ENCODE measurements around the gene HS3ST6.
"Not testable (repeated sequence)": the region's sequence is repeated elsewhere in the genome, so short reads cannot be mapped to it uniquely, and the experiment has no call there.

The HS3ST6 gene

DNA sequence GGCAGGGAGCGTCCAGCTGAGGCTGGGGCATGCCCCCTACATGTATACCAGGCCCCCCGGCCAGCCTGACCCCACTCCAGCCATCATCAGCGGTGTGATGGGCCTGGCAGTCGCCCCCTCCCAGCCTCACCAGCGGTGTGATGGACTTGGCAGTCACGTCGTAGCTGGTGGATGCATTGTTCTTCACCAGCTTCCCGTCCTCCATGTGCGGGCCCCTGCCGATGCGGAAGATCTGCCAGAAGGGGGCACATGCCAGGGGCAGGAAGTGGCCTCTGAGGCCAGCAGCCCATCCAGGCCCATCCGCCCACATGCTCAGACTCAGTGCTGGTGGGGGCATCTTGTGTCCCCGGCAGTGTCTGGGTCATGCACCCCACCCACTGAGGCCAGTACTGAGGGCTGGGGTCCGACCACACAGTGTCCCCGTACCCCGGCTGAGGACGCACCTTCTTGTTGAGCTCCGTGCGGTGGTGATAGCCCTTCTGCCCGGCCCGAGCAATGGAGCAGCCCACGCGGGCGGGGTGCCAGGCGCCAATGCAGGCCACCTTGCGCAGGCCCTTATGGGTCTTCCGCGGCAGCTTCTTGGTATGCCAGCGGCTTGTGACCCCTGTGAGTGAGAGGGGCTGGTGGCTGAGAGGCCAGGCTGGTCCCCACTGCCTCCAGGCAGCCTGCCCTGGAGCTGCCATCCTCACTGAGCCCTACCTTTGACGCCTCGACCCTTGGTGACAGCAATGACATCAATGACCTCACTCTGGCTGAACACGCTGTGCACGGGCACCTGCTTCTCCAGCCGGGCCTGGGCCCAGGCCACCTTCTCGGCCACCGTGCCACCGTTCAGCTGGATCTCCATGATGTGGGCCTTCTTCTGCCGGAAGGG is 28.5 kb upstream of the HS3ST6 start:
- DNase-seq (ENCODE audit: low read depth in 2 of 2), result no peak

DNA sequence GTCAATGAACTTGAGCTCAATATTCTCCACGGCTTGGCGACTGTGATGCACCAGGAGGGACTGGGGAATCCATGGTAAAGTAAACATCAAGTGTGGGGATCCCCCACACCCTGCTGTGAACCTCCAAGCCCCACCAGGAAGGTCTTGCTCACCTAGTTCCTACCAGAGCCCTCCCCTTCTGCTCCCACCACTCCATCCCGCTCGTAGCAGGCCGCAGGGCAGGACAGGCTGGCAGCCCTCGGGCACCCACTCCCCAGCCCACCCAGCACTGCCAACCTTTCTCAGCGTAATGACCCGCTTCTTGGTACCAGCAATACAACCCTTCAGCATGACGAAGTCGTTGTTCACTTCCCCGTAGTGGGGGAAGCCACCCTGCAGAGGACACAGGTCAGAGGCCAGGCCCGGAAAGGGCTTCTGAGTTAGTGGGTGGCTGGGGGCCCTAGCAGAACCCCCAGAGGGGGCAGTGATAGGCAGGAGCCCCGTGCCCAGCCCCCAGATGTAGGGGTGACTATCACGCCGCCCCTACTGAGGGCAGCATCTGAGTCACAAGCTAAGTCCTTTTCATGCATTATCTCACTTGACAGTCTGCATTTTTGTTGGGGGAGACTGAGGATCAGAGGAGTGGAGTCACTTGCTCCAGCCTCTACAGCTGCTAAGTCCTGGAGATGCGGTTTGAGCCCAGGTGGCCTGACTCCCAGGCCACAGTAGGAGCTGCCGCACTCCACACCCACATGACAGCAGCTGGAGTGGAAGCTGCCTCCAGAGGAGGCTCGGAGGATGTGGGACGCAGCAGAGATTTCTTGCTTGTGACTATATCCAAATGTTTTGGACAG is 27.6 kb upstream of the HS3ST6 start:
- DNase-seq (ENCODE audit: low read depth in 2 of 2), result no peak

DNA sequence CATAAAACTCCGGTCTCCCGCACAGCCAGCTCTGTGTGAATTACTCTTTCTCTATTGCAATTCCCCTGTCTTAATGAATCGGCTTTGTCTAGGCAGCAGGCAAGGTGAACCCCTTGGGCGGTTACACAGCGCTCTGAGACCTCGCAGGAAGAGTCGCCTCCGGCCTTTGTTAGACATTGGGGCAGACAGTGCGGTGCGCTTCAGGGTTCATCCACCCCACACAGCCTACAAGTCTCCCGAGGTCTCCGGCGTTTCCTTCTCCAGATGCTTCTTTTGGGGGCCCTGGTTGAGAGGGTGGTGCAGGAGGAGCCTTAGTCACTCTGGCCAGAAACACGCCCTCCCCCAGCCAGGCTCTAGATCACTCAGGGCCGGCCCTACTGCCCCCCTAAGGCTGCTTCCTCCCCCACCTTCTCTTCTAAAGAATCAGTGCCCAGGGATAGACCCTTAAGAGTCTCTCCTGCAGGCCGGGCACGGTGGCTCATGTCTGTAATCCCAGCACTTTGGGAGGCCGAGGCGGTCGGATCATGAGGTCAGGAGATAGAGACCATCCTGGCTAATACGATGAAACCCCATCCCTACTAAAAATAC is 26.5 kb upstream of the HS3ST6 start:
- no peak for DNase-seq (ENCODE audit: low read depth in 2 of 2)

DNA sequence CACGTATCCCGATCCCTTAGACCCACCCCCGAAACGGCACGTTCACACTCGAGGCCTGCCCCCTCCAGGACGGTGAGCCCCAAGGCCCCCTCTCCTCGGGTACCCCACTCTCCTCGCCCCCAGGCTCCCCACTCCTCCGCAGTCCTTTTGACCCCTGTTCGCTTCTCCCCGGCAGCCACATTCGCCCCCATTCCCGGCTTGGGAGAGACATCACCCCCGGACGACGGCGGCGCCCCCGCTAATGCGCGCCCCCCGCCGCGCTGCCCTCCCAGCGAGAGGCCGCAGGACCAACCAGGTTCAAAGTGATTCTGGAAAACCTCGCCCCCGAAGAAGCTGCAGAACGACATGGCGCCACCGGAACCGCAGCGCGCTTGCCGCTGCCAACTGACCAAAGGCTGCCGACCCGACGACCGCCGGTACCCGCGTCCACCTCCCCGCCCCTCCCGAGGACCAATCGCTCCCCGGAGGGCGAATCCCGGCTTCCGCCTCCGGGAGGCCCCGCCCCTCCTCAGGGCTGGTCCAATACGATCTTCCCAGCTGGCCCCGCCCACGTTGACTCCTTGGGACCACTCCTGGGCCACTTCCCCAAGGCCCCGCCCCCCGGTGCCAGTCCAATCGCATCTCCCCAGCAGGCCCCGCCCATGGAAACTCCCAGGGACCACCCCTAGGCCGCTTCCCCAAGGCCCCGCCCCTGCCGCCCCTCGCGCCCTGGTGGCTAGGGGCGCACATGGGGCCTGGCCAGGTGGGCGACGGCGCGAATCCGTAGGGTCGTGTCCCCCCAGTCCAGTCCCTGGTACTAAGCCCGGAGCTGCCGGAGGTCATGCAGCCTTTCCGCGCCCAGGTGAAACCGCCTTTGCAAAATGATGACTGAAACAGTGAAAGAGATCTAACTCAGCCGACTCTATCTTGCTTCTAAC is 24.9 kb upstream of the HS3ST6 start, which contains the start of gene MSRB1:
Gene MSRB1 (minus strand): TSS at position 390 of the 917 bp plus-strand sequence. CDS start 43 bp downstream, at position 347.
- DNase-seq (ENCODE audit: low read depth in 2 of 2), result peak; percentile 100

DNA sequence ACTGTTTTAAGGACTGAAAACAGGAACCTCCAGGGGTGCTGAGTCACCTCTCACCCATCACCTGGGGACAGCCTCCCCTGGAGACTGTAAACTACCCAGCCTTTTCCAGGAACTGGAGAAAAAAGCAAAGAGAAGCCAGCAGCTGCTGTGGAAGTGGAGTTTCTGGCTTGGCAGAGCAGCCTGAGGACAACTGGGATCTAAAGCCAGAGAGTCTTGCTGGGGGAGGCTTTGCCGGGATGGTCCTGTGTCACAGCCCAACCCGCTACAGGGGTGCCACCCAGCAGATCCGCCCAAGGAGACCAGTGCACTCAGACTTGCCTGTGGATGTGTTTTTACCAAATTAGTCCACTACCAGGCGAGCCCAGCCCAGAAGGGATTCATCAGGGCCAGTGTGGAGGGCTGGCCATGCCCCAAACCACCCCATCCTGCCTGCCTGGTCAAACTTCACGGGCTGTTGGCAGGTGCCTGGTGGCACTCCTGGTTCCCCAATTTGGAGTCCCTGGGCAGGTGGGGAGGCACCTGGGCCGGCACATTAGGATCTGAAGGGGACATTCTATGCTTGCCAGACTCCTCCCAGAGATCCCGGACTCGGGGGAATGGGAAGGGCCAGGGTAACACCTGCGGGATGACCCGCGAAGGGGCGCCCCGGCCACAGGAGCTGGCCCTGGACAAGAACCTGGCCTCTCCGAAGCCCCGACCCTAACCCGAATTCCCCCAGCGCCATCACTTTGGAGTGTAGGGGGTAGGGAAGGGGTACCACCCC is 24.0 kb upstream of the HS3ST6 start:
- no peak for DNase-seq (ENCODE audit: low read depth in 2 of 2)

DNA sequence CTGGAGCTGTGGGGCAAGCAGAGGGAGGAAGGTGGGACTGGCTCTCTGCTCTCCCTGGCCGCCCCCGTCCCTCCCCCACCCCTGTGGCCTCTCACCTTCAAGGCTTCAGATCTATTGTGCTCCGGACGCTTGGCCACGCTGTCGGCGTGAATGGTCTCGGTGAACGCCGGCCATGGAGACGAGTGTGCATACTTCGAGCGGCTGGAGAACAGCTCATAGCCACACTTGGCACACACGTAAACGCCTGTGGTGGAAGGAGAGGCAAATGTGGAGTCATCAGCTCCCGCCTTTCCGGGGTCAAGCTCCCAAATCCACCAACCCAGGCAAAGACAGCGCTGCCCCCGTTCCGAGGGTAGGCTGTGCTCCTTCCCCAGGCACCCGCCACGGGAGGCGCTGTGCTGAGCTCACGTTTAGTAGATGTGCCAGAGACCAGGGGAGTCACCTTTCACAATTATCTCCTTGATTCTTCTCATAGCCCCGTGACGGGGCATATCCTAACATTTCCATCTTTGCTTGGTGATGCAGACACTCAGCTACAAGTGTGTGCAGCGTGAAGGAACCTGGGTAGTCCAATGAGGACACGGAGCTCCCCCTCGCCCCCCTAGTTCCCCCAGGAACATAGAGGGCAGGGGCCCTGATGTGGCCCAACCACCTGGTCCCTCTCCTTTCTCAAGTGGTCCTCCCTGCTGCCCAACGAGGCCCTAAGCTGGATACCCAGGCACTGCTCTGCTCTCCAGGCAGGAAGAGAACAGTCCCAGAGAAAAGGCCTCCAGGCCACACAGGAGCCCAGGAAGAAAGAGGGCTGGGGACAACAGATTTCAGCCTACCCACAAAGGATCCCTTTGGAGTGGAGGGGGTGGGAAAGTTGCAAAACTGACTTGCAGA is 23.2 kb upstream of the HS3ST6 start:
- DNase-seq (ENCODE audit: low read depth in 2 of 2), result no peak

DNA sequence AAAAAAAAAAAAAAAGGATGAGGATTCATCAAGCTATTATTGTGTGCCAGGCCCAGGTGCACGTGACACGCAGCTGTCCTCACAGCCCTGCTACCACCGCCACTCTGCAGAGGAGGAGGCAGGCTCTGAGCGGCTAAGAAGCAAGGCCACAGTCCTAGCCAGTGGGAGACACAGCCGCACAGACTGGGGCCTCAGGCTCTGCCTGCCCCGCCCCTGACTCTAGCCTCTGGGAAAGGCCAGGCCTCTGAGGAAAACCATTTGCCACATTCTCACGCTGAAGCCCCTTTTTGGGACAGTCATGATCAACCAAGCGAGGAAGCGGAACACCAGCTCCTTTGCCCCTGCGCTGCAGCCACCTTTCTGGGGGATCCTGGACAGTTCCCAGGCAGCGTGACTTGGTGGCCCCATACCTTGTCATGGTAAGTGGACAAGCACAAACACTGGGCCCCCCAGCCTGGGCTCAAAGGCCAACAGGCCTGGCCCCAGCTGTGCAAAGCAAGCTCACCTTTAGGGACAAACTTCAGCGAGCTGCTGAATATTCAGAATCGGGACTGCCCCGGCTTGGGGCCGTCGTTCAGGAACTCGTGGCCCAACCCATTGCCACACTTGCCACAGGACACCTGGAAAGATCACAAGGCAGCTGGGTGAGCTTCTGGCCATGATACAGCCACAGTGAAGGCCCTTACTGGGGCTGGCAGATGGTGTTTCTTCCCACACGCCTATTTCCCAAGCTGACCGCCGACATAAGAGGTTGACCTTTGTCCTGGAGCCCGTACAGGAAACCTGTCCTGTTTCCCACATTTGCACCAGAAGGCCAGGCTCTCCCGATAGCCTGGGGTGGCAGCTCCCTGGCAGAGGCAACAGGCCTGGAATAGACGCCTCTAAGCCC is 22.3 kb upstream of the HS3ST6 start:
- DNase-seq (ENCODE audit: low read depth in 2 of 2), result no peak

DNA sequence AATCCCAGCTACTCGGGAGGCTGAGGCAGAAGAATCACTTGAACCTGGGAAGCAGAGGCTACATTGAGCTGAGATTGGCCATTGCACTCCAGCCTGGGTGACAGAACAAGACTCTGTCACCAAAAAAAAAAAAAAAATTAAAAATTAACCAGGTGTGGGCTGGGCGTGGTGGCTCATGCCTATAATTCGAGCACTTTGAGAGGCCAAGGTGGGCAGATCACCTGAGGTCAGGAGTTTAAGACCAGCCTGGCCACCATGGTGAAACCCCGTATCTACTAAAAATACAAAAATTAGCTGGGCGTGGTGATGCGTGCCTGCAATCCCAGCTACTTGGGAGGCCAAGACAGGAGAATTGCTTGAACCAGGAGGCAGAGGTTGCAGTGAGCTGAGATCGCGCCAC is 21.6 kb upstream of the HS3ST6 start:
- DNase-seq (ENCODE audit: low read depth in 2 of 2), result not testable (repeated sequence)

DNA sequence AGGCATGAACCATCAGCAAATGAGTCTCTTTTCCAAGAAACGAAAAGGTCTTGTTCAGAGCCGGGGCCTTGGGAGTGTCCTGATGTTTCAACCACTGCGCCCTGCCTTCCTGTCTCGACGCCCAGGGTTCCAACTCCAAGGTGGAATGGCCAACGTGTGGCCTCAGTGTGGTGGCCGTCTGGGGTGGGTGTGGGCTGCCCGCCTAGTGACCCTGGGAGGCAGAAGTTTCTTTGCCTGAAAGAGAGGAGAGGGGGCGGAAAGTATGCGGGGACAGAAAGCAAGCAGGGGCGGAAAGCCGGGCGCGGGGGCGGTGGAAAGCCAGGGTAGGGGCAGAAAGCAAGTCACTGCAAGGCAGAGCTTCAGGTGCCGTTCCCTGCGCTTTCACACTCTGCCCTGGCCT is 20.7 kb upstream of the HS3ST6 start:
- DNase-seq (ENCODE audit: low read depth in 2 of 2), result no peak

DNA sequence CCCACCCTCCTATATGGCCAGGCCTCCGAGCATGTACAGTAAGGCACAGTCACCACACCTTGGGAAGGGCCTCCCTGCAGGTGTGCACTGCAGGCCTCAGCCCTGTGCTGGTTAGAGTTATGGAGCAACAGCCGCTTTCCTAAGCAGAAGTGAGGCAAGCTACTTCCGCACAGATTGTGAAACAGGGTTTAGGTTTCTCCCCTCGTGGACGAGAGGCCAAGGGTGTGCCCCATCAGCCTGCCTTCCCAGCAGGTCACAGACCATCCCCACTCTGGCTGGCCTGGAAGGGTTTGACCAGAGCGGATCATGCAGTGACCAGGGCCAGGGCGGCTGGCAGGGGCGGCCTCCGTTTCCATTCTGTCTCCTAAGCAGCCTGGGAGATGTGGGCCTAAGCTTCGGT is 20.1 kb upstream of the HS3ST6 start:
- DNase-seq (ENCODE audit: low read depth in 2 of 2), result no peak

DNA sequence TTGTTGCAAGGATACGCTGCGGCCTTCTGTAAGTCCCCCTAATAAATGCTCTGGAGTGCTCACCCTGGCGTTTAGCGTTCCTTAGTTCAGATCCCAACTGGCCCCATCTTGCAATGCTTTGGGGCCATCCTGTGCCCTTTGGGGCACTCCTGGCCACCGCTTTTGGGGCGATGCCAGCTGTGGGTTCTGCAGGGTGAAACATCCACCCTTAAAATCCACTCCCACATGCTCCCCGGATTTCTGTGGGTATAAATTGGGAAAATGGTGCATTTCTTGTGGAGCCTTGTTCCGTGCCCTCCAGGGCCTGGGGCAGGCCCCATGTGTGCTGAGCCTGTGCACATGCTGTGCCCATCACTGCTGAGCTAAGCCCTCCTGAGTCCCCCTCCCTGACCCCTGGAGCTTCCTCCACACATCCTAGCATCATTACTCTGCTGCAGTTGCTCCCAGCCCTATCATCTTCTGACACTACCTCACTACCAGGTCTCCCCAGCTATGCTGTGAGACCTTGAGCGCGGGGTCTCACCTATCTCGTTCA is 18.8 kb upstream of the HS3ST6 start:
- no peak for DNase-seq (ENCODE audit: low read depth in 2 of 2)

DNA sequence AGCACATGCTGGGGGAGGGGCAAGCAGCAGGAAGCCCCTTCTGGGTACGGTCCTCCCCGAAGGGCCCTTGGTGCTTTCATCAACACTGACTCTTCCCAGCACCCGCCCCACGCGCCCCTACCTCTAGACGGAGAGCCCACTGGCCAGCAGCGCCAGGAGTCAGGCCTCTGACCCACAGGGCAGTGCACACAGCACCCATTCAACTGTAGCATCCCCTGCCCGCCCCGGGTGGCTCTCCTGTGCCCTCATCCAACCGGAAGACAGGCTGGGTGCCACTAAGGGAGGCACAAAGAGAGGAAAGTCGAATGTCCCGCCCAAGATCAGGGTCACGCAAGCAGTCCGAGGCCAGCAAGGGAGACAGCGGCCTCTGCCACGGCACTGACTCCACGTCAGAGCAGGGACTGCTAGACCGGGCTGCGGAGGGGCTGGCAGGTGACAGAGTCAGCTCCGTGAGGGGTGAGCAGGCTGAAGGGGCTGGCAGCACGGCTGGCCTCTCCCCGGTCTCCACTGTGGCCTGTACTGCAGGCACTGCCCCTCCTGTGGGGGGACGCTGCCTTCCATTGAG is 15.0 kb upstream of the HS3ST6 start:
- DNase-seq (ENCODE audit: low read depth in 2 of 2), result no peak

DNA sequence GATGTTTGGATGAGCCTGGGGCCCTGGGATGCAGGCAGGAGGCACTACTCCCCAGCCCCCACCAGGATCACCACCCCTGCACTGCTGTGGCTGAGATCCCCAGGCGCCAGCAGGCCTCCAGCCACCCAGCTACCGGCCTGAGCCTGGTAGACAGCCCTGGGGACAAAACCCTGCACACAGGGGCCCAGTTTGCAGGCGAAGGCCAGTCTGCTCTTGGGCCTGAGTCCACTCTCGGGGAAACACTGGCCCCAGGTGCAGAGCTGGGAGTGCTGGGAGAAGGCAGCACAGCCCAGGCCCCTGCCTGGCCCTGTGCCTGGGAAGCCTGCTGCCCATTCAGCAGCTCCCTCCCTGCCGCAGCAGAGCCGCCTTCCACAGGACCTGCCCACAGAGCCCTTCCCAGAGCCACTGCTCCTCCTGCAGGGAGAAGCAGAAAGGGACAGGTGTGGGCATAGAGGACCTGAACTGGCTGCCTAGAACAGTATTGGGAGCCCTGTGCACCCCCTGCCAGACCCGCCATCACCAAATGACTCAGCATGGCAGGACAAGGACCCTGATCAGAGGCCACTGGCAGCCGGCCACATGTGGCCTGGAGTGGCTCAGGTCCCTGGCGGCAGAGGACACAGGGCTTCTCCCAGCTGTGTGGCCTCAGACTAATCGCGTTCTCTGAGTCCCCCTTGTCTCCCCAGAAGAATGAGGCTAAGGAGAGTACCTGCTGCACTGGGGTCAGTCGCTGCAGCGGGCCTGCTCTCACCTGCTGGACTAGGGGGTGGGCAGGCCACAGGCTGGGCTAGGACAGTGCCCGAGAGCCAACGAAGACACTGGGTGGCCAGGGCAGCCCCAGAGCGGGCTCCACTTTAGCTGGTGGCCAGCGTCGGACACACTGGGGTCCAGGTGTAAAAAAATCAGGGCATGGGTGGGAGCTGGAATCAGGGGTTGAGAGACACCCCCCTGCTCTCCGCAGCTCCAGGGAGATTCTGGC is 14.1 kb upstream of the HS3ST6 start:
- no peak for DNase-seq (ENCODE audit: low read depth in 2 of 2)

DNA sequence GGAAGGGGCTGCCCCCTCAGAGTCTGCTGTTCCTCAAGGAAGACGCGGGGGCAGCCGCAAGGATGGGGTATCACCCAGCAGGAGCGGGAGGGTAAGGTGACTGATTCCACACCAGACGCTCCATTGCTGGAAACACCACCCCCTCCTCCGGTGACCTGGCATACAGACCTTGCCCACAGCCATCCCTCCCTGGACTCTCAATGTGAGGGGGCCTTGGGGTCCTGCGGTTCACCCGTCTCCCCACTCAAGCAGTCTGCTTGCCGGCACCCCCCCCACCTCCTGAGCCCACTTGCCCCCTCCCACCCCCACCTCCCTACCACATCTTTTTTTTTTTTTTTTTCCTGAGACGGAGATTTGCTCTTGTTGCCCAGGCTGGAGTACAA is 12.1 kb upstream of the HS3ST6 start:
- no peak for DNase-seq (ENCODE audit: low read depth in 2 of 2)

DNA sequence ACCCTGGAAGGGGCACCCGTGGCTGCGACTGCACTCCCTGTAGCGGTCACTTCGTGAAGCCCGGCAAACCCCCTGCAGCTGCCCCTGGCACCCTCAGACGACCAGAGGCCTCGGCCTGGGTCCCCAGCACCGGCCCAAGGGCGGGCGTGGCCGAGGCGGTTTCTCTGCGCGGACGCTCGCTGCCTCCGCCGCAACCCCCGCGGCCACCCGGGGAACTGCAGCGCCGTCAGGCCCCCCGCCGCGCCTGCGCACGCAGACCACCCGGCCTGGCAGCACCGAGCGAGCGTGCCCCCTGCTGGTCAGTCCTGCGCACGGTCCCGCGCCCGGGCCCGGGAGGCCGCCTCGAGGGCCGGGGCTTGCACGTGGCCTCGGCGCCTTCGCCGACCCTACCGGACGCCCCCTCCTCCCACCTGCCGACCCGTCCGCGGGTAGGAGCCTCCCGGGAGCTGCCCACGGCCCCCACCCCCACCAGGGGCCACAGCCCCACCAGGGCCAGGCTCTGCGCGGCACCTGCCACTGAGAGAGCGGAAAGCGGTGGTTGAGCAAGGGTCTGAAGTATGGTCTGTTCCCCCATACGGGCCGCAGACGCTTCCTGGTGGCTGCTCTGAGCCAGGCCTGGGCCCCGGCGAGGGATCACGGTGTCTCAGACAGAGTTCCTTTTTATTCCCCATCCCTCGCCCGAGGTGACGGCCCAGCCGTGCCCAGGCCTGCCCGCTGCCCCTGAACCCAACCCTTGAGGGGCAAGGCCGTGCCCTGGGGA is 11.5 kb upstream of the HS3ST6 start:
- DNase-seq (ENCODE audit: low read depth in 2 of 2), result peak; percentile 91 to 93

DNA sequence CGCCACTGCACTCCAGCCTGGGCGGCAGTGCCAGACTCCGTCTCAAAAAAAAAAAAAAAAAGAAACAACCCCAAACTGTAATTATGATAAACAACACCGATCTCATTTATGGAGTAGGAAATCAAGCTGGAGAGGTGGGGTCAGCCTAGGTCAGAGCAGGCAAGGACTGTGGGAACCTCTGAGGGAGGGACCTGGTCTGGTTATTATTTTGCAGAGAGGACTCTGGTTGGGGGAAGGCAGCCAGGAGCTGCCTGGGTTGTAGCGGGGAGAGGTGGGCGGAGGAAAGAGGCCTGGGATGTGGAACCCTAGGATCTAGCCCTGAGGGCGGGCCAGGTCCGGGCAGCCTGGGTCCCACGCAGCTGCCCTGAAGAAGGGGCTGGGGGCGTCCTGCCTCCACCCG is 10.9 kb upstream of the HS3ST6 start:
- no peak for DNase-seq (ENCODE audit: low read depth in 2 of 2)

Data from stimulated activated CD8-positive, alpha-beta memory T cell treated with anti-CD3 and anti-CD28 coated beads, Interleukin-2, amount 100 ng/mL, for 48 hours (primary cell).